Ovary (tissue), 3 donors: ENCODE results near the gene XYLT2.

Experiments
- CTCF ChIP-seq, 3 donors: fragments of 450-650 bp in 2 of 3; fragments of 200-600 bp in 1 of 3; IDR thresholded peaks; one replicate each; pipeline versions ENCODE4 v1.5.1 to v1.8.0; 2016 to 2022; ENCODE audit warnings: antibody characterized with exemption in 3 of 3, mild to moderate bottlenecking in 1 of 3
- POLR2A ChIP-seq: fragments of 450-650 bp; IDR thresholded peaks from one replicate; pipeline ENCODE4 v1.6.1; 2017; ENCODE audit warnings: antibody characterized with exemption, mild to moderate bottlenecking, moderate library complexity
- donor health status: DM: no; HTN: no; CAD: no.

- TF ChIP-seq CTCF (IDR thresholded peaks at IDR 0.05), result no peak
- no peak for TF ChIP-seq POLR2A
These were observed 14.7 kb downstream of the XYLT2 start for GRCh38 chr17:50360486-50361115.
